Islet of Langerhans (tissue), 1 donor: ENCODE results near the gene C6orf132.
A peak's percentile ranks its signal among the peaks of the same experiment; 100 is the strongest.

Source experiments
- FAIRE-seq: peaks from one replicate; lab custom pipeline; 2011; peaks lifted over from hg19 to GRCh38; lab: Jason Lieb, UNC

Gene C6orf132

DNA sequence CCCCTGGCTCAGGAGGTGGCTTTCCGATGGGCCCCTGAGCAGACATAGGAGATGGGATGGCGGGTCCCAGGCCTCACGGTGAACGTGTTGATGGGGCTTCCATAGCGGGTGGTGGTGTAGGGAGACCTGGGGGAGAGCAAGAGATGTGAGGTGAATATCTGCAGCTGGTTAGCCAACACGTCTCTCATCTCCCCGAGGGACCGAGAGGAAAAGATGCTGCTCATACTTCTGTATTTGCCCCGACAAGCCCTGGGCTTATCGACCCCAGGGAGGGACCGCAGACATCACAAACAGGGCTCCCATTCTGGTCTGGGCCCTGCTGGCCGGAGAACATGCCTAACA is 38.7 kb downstream of the C6orf132 start:
- no peak for FAIRE-seq

DNA sequence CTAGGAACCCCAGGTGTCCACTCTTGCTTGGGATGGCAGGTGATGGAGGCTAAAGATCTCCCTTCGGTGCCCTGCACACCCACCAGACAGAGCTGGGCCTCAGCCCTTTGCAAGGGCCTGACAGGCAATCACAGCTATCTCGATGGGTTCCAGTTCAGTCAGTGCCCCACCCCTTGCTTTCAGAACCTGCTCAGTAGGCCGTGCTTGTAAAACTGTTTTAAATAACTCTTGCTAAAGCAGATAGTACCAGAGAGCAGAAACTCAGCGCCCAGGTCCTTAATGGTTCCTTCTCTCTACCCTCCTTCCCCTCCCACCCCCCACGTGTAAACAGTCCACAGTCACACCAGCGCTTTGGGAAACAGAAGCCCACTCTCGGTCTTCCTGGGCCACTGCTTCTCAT is 39.2 kb downstream of the C6orf132 start:
- no peak for FAIRE-seq

DNA sequence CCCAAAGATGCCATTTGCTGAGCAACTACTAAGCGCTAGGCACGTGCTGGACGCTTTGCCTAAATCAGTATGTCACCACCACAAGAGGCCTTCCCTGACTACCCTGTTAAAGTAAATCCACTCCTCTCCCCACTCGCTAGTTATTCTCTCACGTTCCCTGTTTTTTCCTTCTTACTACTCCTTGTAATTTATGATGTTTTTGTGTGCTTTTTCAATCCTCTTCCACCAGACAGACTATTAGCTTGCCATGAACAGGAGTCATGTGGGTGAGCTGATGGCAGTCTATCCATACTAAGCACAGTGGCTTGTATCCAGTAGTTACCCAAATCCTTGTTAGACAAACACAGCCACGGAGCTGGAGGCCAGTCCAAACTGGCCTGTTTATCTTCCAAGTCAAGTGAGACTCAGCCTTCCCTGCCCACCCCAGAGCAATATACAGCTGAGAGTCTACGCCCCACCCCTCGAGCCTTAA is 41.2 kb downstream of the C6orf132 start:
- FAIRE-seq: no peak

DNA sequence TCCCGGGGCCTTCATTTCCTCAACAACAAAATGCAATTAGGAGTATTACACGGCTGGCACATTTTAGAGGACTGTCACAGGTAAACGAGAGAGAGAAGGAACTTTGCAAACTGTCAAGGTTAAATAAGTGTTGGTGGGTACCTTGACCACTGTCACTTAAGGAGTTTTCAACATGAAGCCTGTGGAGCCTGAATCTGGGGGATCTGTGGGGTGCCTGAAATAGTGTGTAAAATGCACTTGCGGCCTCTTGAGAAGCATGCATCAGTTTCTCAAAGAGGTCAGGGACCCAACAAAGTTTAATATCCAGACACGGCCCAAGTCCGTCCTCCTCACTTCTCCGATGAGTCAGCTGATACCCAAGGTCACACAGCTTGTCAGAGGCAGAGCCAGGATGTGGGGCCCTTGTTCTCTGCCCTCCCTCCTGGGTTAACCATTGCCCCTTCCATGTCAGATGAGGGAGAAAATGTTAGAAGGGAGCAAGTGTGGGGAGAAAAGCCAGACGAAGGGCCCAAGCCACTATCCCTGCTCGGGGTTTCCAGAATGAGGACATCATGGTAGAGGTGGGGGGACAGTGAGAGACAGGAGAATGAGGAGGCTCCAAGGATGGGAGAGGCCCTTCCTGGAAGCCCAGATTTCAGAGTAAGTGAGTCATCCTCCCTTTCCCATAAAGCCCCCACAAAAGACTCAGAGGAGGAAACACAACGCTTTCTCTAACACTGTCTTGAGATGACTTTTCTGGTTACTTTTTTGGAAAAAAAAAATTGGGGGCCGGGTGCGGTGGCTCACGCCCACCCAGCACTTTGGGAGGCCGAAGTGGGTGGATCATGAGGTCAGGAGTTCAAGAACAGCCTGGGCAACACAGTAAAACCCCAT is 42.2 kb downstream of the C6orf132 start:
- FAIRE-seq: no peak

- FAIRE-seq: no peak
These were observed 42.9 kb downstream of the C6orf132 start for GRCh38 chr6:42099340-42100028.

- FAIRE-seq: no peak
These were observed 46.5 kb downstream of the C6orf132 start for GRCh38 chr6:42095776-42096541.

- FAIRE-seq: no peak
These were observed 47.3 kb downstream of the C6orf132 start for GRCh38 chr6:42095094-42095493.

DNA sequence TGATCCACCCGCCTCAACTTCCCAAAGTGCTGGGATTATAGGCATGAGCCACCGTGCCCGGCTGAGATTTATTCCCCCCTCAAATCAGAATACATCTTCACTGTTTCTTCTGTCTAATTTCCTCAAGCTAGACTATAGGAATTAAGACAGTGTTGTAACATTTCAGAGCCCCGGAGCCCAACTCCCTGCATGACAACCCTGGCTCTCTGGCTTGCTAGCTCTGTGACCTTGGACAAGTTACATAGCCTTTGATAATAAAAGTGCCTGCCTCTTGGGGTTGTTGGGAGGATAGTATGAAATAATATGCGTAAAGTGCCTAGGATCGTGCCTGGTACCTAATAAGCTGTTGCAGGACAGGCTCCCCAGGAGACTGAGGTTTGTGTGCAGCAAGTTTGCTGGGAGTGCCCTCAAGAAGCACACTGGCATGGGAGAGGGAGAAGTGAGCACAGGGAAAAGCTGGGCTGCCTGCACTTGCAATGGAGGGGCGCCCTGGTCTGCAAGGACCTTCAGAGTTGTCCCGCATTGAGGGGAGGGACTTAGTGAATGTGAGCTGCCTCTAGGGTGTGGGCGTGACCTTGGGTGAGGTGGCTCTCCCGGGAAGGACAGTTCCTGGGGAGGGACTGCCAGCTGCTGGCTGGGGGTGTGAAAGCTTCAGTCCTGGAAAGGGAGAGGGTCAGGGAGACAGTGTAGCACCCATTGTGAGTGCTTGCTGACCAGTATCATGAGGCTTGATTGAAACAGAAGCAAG is 48.7 kb downstream of the C6orf132 start:
- no peak for FAIRE-seq

GRCh38 chr6:42091718-42092023 is 50.7 kb downstream of the C6orf132 start:
- FAIRE-seq: no peak

- no peak for FAIRE-seq
These were observed 51.4 kb downstream of the C6orf132 start for GRCh38 chr6:42090819-42091717.

DNA sequence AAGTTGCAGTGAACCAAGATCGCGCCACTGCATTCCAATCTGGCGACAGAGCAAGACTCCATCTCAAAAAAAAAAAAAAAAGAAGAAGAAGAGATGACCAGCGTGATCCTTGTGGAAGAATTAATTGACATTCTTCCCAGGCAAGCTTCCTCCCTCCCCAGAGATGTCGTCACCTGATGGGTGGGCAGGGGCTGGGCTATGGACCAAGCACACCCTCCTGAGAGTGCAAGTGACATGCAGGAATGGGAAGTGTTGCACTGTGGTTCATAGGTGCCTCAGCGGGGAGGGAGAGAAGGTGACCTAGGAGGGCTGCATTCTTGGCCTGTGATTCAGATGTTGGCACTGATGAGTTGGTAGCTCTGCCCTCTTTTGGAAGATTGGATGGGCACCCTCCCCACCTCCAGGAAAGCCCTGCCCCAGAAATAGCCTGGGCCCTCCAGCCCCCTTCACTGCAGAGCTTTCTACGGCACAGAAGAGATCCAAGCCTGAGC is 54.3 kb downstream of the C6orf132 start:
- FAIRE-seq: no peak

- no peak for FAIRE-seq
These were observed 56.1 kb downstream of the C6orf132 start for GRCh38 chr6:42086046-42087035.

- no peak for FAIRE-seq
These were observed 57.5 kb downstream of the C6orf132 start for GRCh38 chr6:42084889-42085288.

GRCh38 chr6:42083530-42083929 is 58.9 kb downstream of the C6orf132 start:
- no peak for FAIRE-seq

- FAIRE-seq: no peak
These were observed 62.4 kb downstream of the C6orf132 start for GRCh38 chr6:42079941-42080464.

DNA sequence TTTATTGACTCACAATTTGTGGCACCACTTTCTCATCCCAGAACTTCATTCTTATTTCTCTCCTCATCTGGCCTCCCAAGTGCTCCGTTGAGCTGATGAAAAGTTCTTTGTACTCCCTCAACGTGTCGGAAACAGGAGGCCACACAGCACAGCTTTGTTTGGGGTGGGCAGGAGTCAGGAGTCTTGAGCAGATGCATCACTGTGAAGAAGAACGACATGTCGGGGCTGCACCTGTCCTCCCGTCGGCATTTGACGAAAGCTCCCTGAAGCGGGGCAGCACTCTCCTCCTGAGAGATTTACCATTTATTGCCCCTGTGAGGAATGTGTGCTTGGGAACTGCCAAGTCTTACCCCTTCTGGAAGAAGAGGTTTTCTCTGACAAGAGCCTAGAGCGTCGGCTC is 64.0 kb downstream of the C6orf132 start:
- FAIRE-seq: no peak

GRCh38 chr6:42075159-42075838 is 67.1 kb downstream of the C6orf132 start:
- FAIRE-seq: peak; percentile 73

GRCh38 chr6:42073287-42073686 is 69.1 kb downstream of the C6orf132 start:
- no peak for FAIRE-seq
